ENCODE data around the gene ATRN.

Gene ATRN

GRCh38 chr20:3627476-3627875 is 156.7 kb downstream of the ATRN start:
- DNase-seq (ENCODE audit: low read depth in 3 of 3) = no peak

GRCh38 chr20:3628502-3629314 is 157.9 kb downstream of the ATRN start:
- DNase-seq (ENCODE audit: low read depth in 3 of 3) = no peak

GRCh38 chr20:3629893-3630292 is 159.1 kb downstream of the ATRN start:
- DNase-seq (ENCODE audit: low read depth in 3 of 3) = no peak

- no peak for DNase-seq (ENCODE audit: low read depth in 3 of 3)
Observed at GRCh38 chr20:3630429-3630828, 159.6 kb downstream of the ATRN start.

- DNase-seq (ENCODE audit: low read depth in 3 of 3) = no peak
Observed at GRCh38 chr20:3631534-3631933, 160.7 kb downstream of the ATRN start.

GRCh38 chr20:3632311-3633004 is 161.6 kb downstream of the ATRN start:
- no peak for DNase-seq (ENCODE audit: low read depth in 3 of 3)

GRCh38 chr20:3633913-3634478 is 163.2 kb downstream of the ATRN start:
- no peak for DNase-seq (ENCODE audit: low read depth in 3 of 3)

GRCh38 chr20:3635346-3635745 is 164.5 kb downstream of the ATRN start:
- no peak for DNase-seq (ENCODE audit: low read depth in 3 of 3)

GRCh38 chr20:3640259-3640658 is 169.4 kb downstream of the ATRN start:
- DNase-seq (ENCODE audit: low read depth in 3 of 3) = no peak

- DNase-seq (ENCODE audit: low read depth in 3 of 3) = no peak
Observed at GRCh38 chr20:3645309-3646066, 174.7 kb downstream of the ATRN start.

- no peak for DNase-seq (ENCODE audit: low read depth in 3 of 3)
Observed at GRCh38 chr20:3646067-3646440, 175.2 kb downstream of the ATRN start.

- no peak for DNase-seq (ENCODE audit: low read depth in 3 of 3)
Observed at GRCh38 chr20:3646651-3647050, 175.8 kb downstream of the ATRN start.

GRCh38 chr20:3647473-3647872 is 176.7 kb downstream of the ATRN start:
- no peak for DNase-seq (ENCODE audit: low read depth in 3 of 3)

GRCh38 chr20:3648951-3649350 is 178.1 kb downstream of the ATRN start:
- DNase-seq (ENCODE audit: low read depth in 3 of 3) = no peak

- DNase-seq (ENCODE audit: low read depth in 3 of 3) = no peak
Observed at GRCh38 chr20:3651204-3651962, 180.6 kb downstream of the ATRN start.

GRCh38 chr20:3652221-3652620 is 181.4 kb downstream of the ATRN start:
- no peak for DNase-seq (ENCODE audit: low read depth in 3 of 3)

GRCh38 chr20:3652676-3653596 is 182.1 kb downstream of the ATRN start:
- DNase-seq (ENCODE audit: low read depth in 3 of 3) = no peak

- DNase-seq (ENCODE audit: low read depth in 3 of 3) = no peak
Observed at GRCh38 chr20:3653921-3654320, 183.1 kb downstream of the ATRN start.

GRCh38 chr20:3654326-3655130 is 183.7 kb downstream of the ATRN start:
- DNase-seq (ENCODE audit: low read depth in 3 of 3) = no peak

- no peak for DNase-seq (ENCODE audit: low read depth in 3 of 3)
Observed at GRCh38 chr20:3655131-3655405, 184.2 kb downstream of the ATRN start.
